Stimulated activated memory B cell treated with anti-CD40 and anti-IgM and Interleukin-4, amounts not matched to agents 10 μg/mL and 1 μg/mL and 100 μg/mL, for 72 hours (primary cell): ENCODE results near the gene CERS1.

Experiments
- ATAC-seq: fragments of 150-1000 bp; cut with Tn5 transposase; 2 replicates; pipeline ENCODE4 v1.10.0; 2021
- H3K27ac Mint-ChIP-seq: one replicate; pipeline ENCODE4 v1.8.0; 2022; ENCODE audit warnings: mild to moderate bottlenecking, mixed read lengths
- H3K27me3 Mint-ChIP-seq: one replicate; pipeline ENCODE4 v1.8.0; 2022; ENCODE audit warnings: mixed read lengths
- H3K36me3 Mint-ChIP-seq: one replicate; pipeline ENCODE4 v1.8.0; 2022; ENCODE audit warnings: mixed read lengths
- H3K4me1 Mint-ChIP-seq: one replicate; pipeline ENCODE4 v1.8.0; 2022; ENCODE audit warnings: mixed read lengths
- H3K4me3 Mint-ChIP-seq: one replicate; pipeline ENCODE4 v1.8.0; 2022; ENCODE audit warnings: mild to moderate bottlenecking, moderate library complexity, mixed read lengths
- H3K9me3 Mint-ChIP-seq: one replicate; pipeline ENCODE4 v1.8.0; 2022; ENCODE audit warnings: mixed read lengths

The CERS1 gene, protein sequence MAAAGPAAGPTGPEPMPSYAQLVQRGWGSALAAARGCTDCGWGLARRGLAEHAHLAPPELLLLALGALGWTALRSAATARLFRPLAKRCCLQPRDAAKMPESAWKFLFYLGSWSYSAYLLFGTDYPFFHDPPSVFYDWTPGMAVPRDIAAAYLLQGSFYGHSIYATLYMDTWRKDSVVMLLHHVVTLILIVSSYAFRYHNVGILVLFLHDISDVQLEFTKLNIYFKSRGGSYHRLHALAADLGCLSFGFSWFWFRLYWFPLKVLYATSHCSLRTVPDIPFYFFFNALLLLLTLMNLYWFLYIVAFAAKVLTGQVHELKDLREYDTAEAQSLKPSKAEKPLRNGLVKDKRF

DNA sequence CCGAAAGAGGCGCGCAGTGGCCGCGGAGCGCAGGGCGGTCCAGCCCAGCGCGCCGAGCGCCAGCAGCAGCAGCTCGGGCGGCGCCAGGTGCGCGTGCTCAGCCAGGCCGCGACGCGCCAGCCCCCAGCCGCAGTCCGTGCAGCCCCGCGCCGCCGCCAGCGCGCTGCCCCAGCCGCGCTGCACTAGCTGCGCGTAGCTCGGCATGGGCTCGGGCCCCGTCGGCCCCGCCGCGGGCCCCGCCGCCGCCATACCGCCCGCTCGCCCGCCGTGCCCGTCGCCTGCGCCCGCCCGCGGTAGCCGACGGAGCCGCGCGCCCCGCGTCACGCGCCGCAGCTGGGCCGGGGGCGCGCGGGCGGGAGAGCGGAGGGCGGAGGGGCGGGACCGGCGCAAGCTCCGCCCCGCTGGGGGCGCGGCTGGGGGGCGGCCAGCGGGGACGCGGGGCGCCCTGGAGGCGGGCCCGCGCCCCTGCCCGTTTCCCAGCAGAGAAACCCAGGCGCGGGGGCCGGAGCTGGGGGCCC lies at the start of gene CERS1:
Gene CERS1 (minus strand): TSS at position 335 of the 518 bp plus-strand sequence. CDS start 86 bp downstream, at position 249.
- Mint-ChIP-seq H3K4me1 (peaks cover 21% of the 10 kb centered on the region), H3K9me3 (no peaks in the 10 kb centered on the region), H3K27me3 (peaks cover 46% of the 10 kb centered on the region), H3K27ac (no peak within 1 kb of the TSS), H3K4me3 (peak within 1 kb of the TSS; percentile 69), H3K36me3 (peaks cover 23% of the 10 kb centered on the region)
- peak; percentile 22 for ATAC-seq

DNA sequence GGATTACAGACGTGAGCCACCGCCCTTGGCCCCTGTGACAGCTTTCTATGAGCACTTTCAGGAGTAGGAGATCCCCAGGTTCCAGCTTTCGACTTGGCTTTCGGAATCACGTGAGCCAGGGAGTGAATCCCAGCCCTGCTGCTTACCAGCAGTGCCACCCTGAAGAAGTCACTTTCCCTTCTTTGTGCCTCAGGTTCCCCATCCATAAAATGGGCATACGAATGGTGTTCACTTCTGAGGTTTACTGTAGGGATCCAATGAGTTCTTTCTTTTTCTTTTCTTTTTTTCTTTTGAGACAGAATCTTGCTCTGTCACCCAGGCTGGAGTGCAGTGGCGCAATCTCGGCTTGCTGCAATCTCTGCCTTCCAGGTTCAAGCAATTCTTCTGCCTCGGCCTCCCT lies 49.3 kb upstream of the CERS1 start:
- peak overlapping the region; percentile 61 for H3K27ac Mint-ChIP-seq
- no peaks in the 10 kb centered on the region for H3K9me3 Mint-ChIP-seq
- peaks cover 13% of the 10 kb centered on the region for H3K27me3 Mint-ChIP-seq
- no peaks in the 10 kb centered on the region for H3K36me3 Mint-ChIP-seq
- H3K4me3 Mint-ChIP-seq: no peak overlapping the region
- no peak for ATAC-seq
- peaks cover 52% of the 10 kb centered on the region for H3K4me1 Mint-ChIP-seq

DNA sequence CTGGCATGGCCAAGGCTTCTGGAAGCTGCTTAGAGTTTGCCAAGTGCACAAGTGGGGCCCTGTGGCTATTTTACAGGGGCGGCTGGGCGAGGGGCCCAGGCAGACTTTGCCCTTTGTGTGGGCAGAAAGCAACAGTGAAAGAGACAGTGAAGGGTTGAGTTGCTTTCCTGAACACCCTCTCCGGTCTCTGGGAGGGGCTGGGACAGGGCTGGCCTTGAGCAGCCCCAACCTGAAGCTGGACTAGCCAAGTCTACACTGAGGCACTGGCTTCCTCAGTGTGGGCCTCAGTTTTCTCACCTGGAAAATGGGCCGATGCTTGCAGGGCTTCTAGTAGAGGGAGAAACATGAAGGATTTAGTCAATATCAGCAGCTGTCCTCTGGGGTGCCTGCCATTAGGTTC lies 47.5 kb upstream of the CERS1 start:
- Mint-ChIP-seq H3K27ac (peak overlapping the region; percentile 61), H3K9me3 (no peaks in the 10 kb centered on the region), H3K36me3 (no peaks in the 10 kb centered on the region), H3K27me3 (peaks cover 31% of the 10 kb centered on the region), H3K4me1 (peaks cover 61% of the 10 kb centered on the region), H3K4me3 (no peak overlapping the region)
- no peak for ATAC-seq

DNA sequence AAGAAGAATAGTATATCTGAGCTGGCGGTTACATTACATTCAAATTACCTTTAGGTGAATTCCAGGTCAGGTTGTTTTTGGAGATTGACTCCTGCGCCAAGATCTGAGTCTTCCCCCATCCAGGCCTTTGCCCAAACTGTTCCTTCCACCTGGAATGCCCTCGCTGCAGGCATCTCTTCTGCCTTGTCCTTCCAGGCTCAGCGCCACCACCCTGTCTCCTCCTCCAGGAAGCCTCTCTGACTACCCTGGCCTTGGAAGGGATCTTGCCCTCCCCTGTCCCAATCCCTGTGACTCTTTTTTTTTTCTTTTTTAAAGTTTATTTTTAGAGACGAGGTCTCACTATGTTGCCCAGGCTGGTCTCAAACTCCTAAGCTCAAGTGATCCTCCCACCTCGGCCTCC lies 46.7 kb upstream of the CERS1 start:
- Mint-ChIP-seq H3K9me3 (no peaks in the 10 kb centered on the region), H3K27me3 (peaks cover 31% of the 10 kb centered on the region), H3K4me3 (no peak overlapping the region), H3K36me3 (no peaks in the 10 kb centered on the region), H3K27ac (peak overlapping the region; percentile 61), H3K4me1 (peaks cover 54% of the 10 kb centered on the region)
- ATAC-seq: no peak

DNA sequence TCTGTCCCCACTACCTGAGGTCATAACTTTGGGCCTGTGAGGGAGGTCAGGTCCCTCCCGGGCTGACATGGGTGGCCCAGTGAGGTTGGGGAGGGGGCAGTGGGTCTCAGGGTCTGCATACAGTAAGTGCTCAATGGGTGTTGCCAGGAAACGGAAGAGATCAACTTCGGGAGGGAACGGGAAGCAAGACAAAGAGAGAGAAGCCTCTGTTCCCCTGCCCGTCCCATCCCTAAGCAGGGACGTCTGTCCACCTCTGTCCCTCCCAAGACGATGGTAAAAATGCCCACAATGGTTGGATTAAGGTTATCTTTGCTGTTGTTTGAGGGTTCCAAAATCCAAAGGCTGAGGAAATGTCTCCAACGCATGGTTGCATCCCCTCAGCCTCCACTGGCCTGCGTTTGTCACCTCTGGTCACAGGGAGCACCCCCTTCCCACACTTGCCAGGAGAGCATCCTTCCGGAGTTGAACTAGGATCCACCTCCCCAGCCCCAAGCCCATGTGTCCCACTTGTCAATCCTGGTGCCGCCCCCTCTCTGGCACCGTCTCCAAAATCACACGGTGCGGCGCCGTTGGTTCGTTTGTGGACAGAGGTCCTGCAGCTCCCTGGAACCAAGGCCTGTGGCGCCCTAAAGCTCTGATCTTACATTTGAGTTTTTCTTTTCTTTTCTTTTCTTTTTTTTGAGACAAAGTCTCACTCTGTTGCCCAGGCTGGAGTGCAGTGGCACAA lies 45.8 kb upstream of the CERS1 start:
- Mint-ChIP-seq H3K27me3 (peaks cover 31% of the 10 kb centered on the region), H3K4me1 (peaks cover 48% of the 10 kb centered on the region), H3K36me3 (no peaks in the 10 kb centered on the region), H3K4me3 (peak overlapping the region; percentile 61), H3K9me3 (no peaks in the 10 kb centered on the region), H3K27ac (peak overlapping the region; percentile 61)
- no peak for ATAC-seq

DNA sequence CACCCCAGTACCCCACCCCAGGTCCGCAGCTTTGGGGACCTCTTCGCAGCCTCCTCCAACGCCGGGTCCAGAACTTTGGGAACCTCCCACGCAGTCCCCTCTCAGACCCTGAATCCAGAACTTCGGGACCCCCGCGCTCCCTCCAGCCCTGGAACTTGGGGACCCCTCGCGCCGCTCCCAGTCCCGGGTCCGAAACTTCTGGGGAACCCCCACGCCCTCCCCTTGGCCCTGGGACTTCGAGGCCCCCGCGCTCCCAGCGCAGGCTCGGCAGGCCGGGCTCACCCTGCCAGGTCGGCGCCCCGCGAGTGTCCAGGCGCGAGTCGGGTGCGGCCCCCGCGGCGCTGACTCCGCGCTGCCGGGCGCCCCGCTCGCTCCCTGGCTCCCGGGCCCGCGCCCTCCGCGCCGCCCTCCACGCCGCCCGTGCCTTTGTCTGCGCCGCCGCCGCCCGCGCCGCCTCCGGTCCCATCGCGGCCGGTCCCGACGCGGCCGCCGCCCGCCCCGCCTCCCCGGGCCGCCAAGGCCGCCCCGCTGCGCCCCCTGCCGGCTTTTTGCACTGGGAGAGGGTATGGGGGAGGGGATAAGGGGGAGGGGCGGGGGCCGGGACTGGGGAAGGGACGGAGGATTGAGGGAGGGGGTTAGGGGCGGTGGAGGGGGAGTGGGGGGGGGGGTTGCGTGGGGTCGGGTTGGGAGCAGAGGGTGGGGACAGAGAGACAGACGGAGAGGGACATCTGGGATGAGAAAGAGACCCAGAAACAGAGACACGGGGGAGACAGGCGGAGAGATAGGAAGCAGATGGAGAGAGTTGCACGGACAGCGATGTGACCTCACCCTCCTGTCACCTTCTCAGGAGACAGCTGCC lies 45.0 kb upstream of the CERS1 start, which contains the start of gene HOMER3:
Gene HOMER3 (minus strand): TSS at position 449 of the 859 bp plus-strand sequence. CDS start 2,235 bp downstream, outside the sequence.
- no peaks in the 10 kb centered on the region for H3K36me3 Mint-ChIP-seq
- peak within 1 kb of the TSS; percentile 82 for H3K4me3 Mint-ChIP-seq
- H3K27ac Mint-ChIP-seq: peak within 1 kb of the TSS; percentile 23
- peaks cover 40% of the 10 kb centered on the region for H3K4me1 Mint-ChIP-seq
- H3K9me3 Mint-ChIP-seq: no peaks in the 10 kb centered on the region
- ATAC-seq: peak; percentile 86
- peaks cover 31% of the 10 kb centered on the region for H3K27me3 Mint-ChIP-seq

DNA sequence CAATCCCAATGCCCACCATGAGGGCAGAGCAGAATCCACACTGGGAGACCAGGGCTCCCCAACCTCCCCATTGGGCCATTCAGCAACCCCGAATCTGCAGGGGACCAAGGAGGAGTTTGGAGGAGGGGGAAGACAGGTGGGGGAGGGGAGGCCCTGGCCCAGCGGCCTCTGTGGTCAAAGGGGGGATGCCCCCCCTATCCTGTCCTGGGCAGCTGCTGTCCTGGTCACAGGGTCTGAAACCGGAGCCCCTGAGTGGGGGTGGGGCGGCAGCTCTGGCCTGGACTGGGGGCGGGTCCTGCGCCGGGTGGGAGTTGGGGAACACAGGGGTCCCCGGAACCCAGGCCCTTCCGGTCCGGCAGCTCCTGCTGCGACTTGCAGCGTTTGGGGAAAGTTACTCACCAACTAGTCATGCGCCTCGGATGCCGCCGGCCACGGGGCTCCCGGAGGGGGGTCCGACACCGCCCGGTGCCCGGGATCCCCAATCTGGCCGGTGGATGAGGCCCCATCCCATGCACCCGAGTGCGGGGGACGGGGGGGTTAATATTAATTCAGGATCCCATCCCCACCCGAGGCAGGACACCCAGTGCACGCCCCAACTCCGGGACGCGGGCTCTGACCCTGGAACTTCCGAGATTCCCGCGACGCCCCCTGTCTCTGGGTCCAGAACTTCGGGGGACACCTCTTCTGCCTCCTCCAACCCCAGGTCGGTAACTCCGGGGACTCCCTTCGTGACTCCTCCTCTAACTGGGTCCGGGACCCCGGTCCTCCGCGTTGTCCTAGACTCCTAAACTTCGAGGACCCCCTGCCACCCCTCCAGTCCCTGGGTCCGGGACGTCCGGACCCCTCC lies 44.2 kb upstream of the CERS1 start:
- H3K4me3 Mint-ChIP-seq: peak overlapping the region; percentile 82
- no peaks in the 10 kb centered on the region for H3K9me3 Mint-ChIP-seq
- H3K27me3 Mint-ChIP-seq: peaks cover 31% of the 10 kb centered on the region
- H3K36me3 Mint-ChIP-seq: no peaks in the 10 kb centered on the region
- H3K27ac Mint-ChIP-seq: peak overlapping the region; percentile 18
- ATAC-seq: peak; percentile 47
- peaks cover 34% of the 10 kb centered on the region for H3K4me1 Mint-ChIP-seq

DNA sequence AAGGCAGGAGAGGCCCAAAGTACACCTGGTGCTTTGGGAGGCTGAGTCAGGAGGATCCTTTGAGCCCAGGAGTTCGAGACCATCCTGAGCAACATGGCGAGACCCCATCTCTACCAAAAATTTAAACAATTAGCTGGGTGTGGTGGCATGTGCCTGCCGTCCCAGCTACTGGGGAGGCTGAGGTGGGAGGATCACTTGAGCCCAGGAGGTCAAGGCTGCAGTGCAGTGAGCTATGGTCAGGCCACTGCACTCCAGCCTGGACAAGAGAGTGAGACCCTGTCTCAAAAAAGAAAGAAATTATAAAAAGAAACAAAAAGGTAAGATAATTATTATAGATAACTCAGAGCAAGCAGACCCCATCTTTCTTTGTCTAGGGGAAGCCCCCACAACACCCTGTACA lies 43.2 kb upstream of the CERS1 start:
- no peak for ATAC-seq
- no peak overlapping the region for H3K27ac Mint-ChIP-seq
- peaks cover 38% of the 10 kb centered on the region for H3K27me3 Mint-ChIP-seq
- peaks cover 32% of the 10 kb centered on the region for H3K4me1 Mint-ChIP-seq
- no peaks in the 10 kb centered on the region for H3K9me3 Mint-ChIP-seq
- peak overlapping the region; percentile 39 for H3K4me3 Mint-ChIP-seq
- no peaks in the 10 kb centered on the region for H3K36me3 Mint-ChIP-seq

DNA sequence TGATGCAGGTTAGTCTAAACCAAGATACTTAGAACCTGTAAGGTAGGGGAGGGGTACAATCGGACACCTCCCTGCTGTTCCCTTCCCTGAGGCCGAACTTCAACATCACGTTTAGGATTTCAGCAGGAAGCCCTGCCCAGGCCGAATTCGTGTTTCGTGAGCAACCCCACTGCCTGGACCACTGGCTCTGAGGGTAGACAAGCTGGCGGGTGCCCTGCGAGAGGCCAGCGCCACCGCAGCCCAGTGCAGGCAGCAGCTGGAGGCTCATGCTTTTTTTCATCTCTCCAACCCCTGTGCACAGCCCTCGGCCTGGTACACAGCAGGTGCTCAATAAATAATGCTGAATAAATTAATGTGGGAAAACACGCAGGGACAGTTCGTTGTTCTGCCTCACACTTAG lies 37.3 kb upstream of the CERS1 start:
- no peaks in the 10 kb centered on the region for H3K36me3 Mint-ChIP-seq
- peaks cover 12% of the 10 kb centered on the region for H3K4me1 Mint-ChIP-seq
- ATAC-seq: no peak
- H3K27me3 Mint-ChIP-seq: peaks cover 14% of the 10 kb centered on the region
- no peak overlapping the region for H3K4me3 Mint-ChIP-seq
- no peak overlapping the region for H3K27ac Mint-ChIP-seq
- H3K9me3 Mint-ChIP-seq: no peaks in the 10 kb centered on the region

DNA sequence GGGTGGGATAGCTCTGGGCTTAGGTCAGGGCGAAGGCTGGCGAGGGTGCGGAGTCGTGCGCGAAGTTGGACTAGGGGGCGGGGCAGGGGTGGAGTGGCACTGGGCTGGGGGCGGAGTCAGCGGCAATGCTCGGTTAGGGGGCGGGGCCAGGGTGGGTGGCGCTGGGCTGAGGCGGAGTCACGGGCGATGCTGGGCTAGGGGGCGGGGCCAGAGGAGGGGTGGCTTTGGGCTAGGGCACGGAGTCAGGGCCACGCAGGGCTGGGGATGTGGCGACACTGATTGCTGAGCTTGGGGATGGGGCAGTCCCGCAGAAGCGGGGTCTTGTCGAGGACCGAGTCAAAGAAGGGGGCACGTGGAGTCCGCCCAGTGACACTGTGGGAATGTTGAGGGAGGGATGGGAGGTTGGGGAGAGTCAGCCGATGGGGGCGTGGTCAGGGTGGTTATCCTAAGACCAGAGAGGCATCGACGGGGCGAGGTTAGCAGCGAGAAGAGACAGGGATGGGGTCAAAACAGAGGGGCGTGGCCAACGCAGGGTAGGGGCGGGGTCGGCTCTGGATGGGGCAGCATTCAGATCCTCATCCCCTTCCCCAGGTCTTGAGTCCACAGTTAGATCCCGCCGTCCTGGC lies 36.4 kb upstream of the CERS1 start:
- no peaks in the 10 kb centered on the region for H3K36me3 Mint-ChIP-seq
- H3K4me3 Mint-ChIP-seq: peak overlapping the region; percentile 80
- peak; percentile 88 for ATAC-seq
- H3K27ac Mint-ChIP-seq: peak overlapping the region; percentile 50
- peaks cover 14% of the 10 kb centered on the region for H3K27me3 Mint-ChIP-seq
- H3K4me1 Mint-ChIP-seq: peaks cover 12% of the 10 kb centered on the region
- H3K9me3 Mint-ChIP-seq: no peaks in the 10 kb centered on the region

DNA sequence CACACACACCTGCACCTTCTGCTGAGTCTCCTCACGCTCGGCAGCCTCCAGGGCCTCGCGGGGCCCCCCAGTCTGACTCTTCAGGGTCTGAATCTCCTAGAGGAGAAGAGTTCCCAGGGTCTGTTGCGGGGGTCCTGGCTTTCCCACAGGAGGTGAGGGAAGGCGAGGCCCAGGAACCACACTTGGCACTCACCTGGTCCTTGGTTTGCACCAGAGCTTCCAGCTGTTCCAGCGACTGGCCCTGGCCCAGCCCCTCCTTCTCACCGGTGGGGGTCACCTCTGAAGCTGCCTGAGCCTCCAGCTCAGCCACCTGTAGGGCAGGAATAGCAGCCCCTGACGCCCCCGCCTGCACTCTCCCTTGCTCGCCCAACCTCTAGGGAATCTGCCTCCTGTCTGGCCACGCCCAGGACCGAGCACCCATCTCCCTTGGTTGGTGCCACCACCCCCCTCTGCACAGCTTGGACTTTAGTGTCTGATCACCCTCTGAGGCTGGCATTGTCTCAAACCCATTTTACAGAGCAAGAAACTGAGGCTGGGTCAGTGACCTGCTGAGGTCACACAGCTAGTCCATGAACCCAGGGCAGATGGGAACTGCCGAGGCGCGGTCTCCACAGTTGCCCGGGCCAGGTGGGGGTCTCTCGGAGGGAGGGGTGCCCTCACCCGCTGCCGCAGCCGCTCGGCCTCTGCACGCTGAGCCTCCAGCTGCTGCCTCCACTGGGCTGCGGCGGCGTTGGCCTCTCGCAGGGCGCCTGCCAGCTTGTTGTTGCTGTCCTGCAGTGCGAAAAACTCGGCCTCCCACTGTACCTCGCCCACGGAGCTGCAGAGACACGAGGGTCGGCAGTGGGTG lies 35.6 kb upstream of the CERS1 start:
- Mint-ChIP-seq H3K27me3 (peaks cover 14% of the 10 kb centered on the region), H3K27ac (no peak overlapping the region), H3K9me3 (no peaks in the 10 kb centered on the region), H3K4me3 (no peak overlapping the region), H3K36me3 (no peaks in the 10 kb centered on the region), H3K4me1 (peaks cover 12% of the 10 kb centered on the region)
- no peak for ATAC-seq

DNA sequence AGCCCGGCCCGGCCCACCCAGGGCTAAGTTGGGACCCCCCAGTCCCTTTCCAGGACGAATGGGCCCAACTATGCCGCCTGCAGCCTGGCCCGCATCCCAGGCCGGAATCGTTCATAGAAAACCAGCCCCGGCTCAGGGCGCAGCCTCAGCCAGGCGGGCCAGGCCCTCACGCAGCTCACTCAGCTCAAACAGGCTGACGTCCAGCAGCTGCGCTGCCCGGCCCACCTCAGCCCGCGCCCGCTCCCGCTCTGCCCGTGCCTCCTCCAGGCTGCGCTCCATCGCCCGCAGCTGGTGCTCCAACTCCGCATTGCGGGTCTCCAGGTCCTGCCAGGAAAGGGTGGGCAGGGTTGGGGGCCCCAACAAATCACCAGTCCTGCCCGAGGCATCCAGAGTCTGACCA lies 33.4 kb upstream of the CERS1 start:
- H3K27me3 Mint-ChIP-seq: peaks cover 9% of the 10 kb centered on the region
- no peak for ATAC-seq
- H3K4me3 Mint-ChIP-seq: no peak overlapping the region
- no peak overlapping the region for H3K27ac Mint-ChIP-seq
- H3K36me3 Mint-ChIP-seq: peaks cover 17% of the 10 kb centered on the region
- H3K9me3 Mint-ChIP-seq: no peaks in the 10 kb centered on the region
- H3K4me1 Mint-ChIP-seq: peaks cover 12% of the 10 kb centered on the region
